ENCODE results near the gene APOD.
"Not testable (repeated sequence)": the region's sequence is repeated elsewhere in the genome, so short reads cannot be mapped to it uniquely, and the experiment has no call there.

APOD gene

DNA sequence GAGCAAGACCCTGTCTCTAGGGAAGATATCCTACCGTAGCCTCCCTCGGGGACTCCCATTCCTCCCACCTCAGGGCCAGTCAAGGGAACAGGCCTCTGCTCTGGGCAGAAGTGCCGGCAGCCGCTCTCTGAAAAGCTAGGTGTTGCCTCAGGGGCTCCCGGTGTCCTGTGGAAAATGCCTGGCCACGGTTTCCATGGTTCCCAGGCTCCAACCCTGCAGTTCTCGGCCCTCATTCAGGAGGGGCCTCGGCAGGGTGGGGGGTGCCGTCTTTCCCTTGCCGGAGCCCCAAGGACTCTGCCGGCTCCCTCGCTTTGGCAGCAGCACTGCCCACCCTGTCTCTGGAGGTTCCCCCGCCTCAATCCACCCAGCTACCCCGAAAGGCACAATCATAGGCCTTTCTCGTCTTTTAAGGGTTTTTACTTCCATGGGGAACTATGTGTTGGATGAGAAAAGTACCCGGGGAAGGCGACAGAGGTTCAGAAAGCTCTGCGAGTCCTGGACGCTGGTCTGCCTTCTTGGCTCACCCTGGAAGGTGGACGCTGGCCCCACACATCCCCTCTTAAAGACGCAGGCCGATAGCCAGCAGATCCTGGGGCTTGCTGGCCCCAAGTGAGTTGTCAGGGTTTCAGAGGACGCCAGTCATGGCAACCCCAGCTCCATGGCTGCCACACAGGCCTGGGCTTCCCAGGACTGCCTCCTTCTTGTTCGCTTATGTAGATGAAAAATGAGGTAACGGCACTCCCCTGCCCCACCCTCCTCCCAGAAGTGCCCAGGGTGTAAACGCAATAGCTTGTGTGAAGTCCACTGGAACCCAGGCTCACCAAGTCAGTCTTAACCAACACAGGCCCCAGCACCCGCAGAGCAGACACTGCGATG, 34.3 kb upstream of the APOD start:
- not testable (repeated sequence) for DNase-seq

DNA sequence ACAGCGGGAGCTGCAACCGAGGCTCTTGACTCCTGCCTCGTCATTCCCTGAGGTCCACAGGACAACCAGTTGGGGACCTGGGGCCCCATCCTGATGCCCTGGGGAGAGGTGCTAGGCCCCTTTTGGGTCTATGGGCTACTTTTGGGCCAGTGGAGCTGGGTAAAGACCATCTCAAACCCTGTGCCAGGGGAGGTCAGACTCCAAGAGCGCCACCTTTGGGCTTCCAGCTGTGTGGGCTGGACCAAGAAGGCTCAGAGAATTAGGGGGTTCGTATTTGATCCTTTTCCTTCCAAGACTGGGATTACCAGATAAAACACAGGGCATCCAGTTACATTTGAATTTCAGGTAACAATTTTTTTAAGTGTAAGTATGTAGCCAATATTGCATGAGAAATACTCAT, 33.4 kb upstream of the APOD start:
- not testable (repeated sequence) for DNase-seq

DNA sequence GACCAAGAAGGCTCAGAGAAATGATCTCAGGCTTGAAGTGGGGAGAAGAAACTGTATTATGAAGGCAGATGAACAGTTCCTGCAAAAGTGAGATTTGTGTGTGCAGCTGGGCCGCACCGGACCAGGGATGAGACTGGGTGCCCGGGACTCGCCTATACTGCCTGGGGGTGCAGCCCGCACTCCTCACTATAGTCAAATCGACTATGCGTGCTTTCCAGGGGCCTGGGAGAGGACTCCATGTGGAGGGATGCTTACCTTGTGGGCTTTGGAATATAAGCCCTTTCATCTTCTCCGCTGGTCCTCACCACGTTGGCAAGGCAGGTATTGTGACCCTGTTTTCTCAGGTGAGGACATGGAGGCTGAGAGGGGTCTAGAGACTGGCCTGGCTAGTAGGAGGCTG, 32.9 kb upstream of the APOD start:
- no peak for DNase-seq

DNA sequence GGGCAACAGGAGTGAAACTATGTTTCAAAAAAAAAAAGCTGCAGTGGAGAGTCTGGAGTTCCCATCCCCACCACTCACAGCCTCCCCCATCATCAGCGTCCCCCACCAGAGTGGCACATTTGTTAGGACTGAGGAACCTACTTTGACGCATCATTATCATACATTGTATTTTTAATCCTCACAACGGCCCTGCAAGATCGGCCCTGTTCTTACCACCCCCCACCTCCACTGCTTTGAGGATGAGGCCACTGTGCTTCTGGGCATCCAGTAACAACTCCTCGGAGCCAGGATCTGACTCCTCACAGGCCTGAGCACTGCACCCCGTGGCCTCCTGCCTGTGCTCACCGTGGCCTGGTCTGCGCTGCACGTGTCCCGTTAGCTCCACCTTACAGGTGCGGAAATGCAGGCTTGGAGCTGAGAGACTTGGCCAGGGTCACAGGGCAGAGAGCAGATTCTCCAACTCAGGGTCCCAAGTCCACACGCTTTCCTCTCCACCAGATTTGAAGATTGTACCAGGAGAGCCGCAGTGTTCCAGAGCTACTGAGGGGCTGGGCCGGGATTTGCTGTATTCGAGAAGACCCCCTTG, 32.3 kb upstream of the APOD start:
- not testable (repeated sequence) for DNase-seq

DNA sequence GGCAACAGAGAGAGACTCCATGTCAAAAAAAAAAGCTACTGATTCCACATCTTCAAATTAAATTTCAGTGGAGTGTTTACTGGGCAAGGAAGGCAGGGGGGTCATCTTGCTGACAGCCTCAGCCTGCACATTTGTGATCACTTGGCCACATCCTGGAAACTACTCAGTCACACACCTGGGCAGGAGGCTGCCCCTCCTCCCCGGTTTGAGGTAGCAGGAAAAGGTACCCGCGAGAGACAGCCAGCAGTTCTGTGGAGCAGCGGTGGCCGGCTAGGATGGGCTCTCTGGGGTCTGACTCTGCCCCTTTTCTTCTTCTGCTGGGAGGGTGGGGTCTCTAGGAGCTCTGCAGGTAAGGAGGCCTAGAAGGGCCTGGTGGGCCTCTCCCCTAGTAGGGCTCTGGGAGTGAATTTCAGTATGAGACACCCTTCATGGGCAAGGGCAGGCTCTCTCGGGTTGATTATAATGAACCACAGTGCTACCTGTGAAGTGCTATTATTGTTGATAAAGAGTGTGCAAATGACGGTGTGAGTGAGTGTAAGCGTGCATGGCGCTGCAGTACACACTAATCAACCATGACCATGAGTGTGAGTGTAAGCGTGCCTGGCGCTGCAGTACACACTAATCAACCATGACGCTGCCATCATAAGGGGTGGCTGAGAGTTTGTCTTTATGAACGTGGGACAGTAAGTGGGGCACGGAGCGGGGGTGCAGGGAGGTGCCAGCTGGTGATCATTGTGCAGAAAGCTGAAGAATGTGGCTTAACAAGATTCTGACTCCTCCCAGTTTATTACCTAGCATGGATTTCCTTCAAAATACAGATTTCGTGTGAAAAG, 31.1 kb upstream of the APOD start:
- not testable (repeated sequence) for DNase-seq

DNA sequence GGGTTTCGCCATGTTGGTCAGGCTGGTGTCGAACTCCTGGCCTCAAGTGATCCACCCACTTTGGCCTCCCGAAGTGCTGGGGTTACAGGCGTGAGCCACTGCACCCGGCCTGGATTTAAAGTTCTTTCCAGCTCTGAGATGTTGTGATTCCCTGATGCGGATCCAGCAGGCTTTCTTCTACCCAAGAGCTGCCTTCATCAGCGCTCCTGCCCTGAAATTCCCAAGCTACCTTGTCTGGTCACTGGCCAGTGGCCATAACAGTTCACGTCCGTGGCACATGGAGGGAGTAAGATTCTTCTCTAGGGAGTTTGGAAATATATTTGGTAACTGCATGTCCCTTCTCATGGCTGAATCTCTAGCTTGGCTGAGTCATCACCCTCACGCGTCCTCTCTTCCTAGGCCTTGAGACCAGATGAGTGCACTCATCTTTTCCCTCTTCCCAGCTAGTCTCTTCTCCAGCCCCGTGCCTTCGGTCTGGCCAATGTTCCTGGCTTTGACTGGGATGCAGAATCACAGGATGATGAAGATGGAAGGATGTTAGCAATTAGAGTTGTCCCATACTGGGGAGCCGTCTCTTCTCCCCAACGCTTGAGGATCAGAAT, 29.8 kb upstream of the APOD start:
- no peak for DNase-seq

DNA sequence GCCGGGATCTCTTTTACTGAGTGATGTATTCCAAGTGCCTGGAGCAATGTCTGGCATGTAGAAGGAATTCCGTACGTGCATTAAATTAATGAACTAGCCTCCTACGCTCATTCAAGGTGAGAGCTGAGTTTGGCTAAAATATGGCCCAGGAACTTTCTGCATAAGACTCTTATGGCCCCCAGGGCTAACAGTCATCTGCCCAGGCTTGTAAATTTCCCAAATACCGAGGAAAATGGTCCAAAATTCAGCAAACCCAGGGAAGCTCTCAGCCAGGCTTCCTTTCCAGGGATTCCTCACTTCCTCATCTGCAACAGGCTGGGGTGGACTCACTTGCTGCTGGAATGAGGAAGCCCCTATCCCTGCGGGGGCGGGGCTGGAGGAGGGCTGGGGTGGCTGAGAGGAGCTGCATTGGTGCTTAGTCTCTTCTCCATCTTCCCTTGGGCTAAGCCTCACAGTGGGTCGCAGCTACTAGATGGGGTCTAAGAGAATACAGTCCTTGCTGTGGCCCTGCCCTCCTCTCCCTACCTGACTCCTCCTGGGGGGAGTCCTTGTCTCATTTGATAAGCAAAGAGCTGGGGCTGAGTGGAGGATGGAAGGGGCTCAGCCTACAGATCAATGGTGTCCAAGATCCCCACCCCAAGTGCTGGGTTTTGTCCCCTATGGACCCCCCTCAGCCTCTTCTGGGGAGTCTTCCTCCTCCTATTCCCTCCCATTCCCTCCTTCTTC, 28.5 kb upstream of the APOD start:
- no peak for DNase-seq

DNA sequence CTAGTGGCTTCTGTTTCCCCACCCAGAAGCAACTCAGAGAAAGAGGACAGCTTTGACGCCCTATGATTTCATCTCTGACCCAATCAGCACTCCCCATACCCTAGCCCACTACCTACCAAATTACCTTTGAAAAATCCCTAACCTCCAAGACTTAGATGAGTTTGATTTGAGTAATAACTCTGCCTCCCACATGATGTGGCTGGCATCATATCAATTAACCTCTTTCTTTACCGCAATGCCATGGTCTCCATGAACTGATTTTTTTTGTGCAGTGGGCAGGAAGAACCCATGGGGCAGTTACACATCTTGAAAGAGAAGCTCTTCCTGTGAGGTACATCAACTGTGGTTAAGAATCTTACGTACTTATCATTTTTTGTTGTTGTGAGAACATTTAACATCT, 25.5 kb upstream of the APOD start:
- no peak for DNase-seq

DNA sequence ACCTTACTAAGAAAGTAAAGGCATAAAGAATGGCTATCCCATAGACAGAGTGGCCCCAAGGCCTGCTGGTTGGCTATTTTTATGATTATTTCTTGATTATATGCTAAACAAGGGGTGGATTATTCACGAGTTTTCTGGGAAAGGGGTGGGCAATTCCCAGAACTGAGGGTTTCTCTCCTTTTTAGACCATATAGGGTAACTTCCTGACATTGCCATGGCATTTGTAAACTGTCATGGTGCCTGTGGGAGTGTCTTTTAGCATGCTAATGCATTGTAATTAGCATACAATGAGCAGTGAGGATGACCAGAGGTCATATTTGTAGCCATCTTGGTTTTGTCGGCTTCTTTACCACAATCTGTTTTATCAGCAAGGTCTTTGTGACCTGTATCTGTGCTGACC, 18.0 kb upstream of the APOD start:
- not testable (repeated sequence) for DNase-seq

DNA sequence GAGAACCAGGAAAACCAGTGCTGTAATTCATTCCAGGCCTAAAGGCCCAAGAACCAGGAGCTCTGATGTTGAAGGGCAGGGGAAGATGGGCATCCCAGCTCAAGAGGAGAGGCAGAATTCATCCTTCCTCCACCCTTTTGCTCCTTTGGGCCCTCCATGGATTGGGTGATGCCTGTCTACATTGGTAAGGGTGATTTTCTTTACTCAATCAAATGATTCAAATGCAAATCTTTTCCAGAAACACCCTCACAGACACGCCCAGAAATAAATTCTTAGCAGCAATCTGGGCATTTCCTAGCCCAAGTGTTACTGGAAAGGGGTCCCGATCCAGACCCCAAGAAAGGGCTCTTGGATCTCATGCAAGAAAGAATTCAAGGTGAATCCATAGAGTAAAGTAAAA, 17.6 kb upstream of the APOD start:
- no peak for DNase-seq

DNA sequence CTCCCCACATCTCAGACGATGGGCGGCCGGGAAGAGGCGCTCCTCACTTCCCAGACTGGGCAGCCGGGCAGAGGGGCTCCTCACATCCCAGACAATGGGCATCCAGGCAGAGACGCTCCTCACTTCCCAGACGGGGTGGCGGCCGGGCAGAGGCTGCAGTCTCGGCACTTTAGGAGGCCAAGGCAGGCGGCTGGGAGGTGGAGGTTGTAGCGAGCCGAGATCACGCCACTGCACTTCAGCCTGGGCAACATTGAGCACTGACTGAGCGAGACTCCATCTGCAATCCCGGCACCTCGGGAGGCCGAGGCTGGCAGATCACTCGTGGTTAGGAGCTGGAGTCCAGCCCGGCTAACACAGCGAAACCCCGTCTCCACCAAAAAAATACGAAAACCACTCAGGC, 16.2 kb upstream of the APOD start:
- not testable (repeated sequence) for DNase-seq

DNA sequence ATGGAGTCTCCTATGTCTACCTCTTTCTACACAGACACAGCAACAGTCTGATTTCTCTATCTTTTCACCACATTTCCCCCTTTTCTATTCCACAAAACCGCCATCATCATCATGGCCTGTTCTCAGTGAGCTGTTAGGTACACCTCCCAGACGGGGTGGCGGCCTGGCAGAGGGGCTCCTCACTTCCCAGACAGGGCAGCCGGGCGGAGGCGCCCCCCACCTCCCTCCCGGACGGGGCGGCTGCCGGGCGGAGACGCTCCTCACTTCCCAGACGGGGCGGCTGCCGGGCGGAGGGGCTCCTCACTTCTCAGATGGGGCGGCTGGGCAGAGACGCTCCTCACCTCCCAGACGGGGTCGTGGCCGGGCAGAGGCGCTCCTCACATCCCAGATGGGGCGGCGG, 15.8 kb upstream of the APOD start:
- not testable (repeated sequence) for DNase-seq

DNA sequence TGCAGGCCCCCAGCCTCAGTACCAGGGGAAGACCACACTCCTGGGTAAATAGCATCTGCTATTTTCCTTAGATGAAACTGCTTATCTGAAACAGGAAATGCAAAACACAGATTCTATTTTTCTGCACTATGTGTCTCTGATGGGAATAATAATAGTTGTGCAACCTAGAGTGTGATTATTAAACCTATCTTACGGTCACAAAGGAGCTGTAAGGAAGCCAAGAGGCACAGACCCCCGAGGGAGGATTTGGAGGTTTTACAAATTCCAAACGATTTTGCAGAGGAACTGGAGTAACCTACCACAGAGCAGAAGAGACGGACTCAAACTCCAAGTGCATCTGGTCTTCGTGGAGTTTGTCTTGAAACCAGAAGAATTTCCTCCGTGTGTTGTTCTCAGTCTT, 14.1 kb upstream of the APOD start:
- DNase-seq, result no peak

DNA sequence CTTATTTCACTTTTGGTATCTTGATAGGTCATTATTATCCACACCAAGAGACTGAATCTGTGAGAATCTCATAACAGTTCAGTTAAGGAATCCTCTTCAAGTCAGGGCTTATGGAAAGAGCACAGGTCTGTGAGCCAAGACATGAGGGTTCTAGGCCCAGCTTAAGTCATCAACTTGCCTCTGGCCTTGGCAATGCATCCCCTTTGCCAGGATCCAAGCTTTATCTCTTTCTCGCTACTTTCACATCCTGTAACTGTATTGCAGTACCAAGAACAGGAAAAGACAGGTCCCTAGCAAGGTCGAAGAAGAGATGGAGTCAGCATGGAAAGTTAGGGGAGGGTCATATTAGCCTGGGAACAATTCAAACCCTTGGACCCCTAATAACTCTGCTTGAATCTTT, 13.5 kb upstream of the APOD start:
- no peak for DNase-seq

DNA sequence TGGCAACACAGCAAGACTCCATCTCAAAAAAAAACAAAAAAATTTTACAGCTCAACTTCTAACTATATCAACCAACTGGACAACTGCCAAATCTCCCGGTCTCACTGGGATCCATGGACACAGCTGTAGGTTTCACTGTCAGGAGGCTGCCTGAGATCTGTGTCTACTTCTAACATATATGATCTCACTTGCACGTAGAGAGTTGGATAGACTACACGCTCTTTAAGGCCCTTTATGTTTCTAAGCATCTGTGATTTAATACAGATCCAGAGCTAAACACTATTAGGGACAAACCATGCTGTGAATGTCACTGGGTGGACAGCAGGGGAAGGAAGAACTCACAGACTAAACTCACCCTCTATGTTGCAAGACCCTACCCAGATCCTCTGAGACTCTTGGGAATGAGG, 13.0 kb upstream of the APOD start:
- DNase-seq, result no peak

DNA sequence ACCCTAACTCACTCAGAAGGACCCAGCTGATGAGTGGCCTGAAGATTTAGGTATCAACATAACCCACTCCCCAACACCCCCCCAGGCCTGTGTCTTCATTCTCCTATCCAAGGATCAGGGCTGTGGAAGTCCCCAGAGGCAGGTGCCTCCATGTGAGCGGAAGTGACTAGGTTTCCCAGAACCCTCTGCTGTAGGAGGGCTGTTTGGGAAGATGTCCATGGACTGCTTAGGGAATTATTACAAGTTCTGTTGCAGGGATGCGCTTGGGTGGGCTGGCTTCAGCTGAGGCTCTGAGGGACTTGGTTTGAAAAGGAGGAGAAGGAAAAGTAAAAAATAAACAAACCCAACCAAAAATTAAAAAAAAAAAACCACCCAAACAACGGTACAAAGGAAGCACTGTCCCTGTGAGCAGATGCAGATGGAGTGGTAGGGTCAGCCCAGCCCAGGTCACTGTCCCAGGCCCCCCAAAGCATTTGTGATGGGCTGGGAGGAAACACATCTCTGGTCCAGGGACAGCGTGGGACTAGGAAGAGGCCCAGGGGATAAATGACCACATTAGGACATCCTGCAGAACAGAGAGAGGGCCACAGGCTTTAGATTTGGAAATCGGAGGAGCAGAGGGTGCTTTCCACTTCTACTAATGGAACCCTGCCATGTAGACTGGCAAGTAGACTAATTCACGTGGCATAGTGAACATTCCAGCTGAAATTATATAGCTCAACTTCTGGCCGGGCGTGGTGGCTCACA, 12.2 kb upstream of the APOD start:
- DNase-seq, result no peak

DNA sequence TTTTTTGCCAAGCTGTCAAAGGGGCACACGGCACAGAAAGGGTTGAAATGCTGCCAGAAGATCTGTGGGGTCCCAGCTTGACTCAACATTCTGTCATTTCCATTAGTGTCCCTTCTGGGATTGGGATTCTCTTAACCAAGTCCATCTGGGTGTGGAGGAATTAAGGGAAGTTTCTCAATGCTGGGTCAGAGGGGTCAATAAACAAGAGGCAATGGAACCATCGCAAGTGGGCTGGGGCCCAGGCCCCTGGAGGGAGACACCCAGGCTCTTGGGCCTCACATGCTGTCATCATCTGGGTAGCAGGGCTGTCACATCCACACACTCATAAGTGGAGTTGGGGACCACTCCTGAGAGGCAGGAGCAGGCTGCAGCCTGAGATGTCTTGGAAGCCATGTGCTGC, 8.1 kb upstream of the APOD start:
- DNase-seq, result no peak

DNA sequence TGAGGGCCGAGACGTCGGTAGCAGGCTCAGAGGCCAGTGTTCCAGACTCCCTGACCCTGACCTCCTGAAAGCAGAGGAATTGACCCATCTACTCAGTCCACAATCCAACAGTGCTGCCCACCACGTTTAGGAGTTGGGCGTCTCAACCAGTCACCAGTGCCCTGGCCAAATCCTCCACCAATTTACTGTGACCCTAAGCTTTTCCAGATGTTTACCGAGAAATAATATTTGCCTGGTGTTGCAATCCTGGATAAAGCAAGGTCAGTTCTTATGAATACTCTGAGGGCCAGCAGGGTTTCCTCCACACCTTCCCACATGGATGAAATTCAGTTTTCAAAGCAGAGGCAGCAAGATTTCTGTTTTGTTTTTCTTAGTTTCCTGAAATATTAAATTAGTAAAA, 7.5 kb upstream of the APOD start:
- DNase-seq, result no peak

DNA sequence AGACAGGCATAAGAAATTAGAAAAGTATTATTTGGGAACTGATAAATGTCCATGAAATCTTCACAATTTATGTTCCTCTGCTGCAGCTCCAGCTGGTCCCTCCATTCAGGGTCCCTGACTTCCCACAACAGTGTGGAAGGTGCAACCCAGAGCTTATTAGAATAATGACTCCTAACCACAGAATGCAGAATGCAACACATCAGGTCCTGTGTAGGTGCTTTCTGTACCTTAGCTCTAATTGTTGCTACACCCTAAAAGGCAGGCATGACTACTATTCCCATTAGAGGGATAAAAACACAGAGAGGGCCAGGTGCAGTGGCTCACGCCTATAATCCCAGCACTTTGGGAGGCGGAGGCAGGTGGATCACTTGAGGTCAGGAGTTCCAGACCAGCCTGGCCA, 6.6 kb upstream of the APOD start:
- not testable (repeated sequence) for DNase-seq

DNA sequence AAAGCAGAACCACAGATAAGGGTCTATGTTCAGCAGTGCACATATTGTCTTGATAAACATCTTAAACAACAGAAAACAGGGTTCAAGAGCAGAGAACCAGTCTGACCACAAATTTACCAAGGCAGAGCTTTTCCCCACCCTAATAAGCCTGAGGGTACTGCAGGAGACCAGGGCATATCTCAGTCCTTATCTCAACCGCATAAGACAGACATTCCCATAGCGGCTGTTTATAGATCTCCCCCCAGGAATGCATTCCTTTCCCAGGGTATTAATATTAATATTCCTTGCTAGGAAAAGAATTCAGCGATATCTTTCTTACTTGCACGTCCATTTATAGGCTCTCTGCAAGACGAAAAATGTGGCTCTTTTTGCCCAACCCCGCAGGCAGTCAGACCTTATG, 6.1 kb upstream of the APOD start:
- DNase-seq, result not testable (repeated sequence)

DNA sequence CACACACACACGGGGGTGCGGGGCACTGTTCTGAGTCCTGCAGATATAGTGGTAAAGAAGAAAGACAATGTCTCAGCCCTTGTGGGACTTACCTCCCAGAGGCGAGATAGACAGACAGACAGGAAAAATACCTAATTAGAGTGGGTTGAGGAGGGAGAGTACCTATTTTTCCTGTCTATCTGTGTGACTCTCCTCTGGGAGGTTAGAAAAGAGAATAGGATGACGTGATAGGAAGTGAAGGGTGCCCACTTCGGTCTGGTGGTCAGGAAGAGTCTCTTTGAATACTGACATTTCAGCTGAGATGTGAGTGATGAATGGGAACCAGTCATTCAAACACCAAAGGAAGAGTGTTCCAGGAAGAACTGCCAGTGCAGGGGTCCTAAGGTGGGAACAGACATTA, 4.1 kb upstream of the APOD start:
- no peak for DNase-seq

DNA sequence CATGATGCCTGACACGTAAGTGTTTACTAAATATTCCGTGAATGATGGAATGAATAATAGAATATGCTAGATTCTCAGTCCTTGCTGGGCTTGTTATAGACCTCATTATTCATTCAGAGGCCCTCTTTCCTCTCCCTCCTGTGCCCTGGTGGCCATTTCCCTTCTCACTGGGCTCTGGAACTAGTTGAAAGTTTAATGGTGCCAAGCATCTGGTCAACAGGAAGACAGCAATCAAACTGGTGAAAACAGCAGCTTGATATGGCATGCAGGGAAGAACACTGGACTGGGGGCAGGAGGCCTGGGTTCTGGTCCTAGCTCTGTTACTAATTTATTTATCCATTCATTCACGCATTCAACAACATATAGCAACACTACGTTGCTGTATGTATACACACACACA, 3.7 kb upstream of the APOD start:
- DNase-seq, result no peak

Measured in activated effector memory CD4-positive, alpha-beta T cell treated with Interleukin-2 at 50 U/mL for 16 hours (primary cell).